Adrenal gland (tissue), 12 donors: ENCODE results near the gene DUSP11. TPM values are rescaled to one million over a fixed set of nuclear protein-coding genes. Genes with fewer than 3 reads are reported as not detected.
"Not testable (repeated sequence)": the region's sequence is repeated elsewhere in the genome, so short reads cannot be mapped to it uniquely, and the experiment has no call there.

ENCODE experiments used
- DNase-seq, 7 donors: peaks; one replicate each; pipeline ENCODE4 v3.0.0-alpha.2; 2019 to 2020
- H3K27ac ChIP-seq, 5 donors: fragments of 200-600 bp; sonication (generic) in 4 of 5; 1 replicate in 3 of 5; 2 replicates in 2 of 5; pipeline versions ENCODE4 v1.5.1 to v1.8.0; 2016 to 2020; ENCODE audit warnings: mild to moderate bottlenecking in 1 of 5
- H3K27me3 ChIP-seq: fragments of 200-600 bp; 2 replicates; pipeline ENCODE4 v1.8.0; 2021
- H3K36me3 ChIP-seq, 2 donors: fragments of 200-600 bp; replicated peaks in 1 of 2; 1 replicate in 1 of 2; 2 replicates in 1 of 2; pipeline versions ENCODE4 v1.5.1 to v1.8.0; 2018 to 2022
- H3K4me1 ChIP-seq, 2 donors: fragments of 200-600 bp; replicated peaks in 1 of 2; 1 replicate in 1 of 2; 2 replicates in 1 of 2; pipeline versions ENCODE4 v1.5.1 to v1.8.0; 2018 to 2021
- H3K4me3 ChIP-seq, 4 donors: fragments of 200-600 bp; sonication (generic) in 3 of 4; one replicate each; pipeline ENCODE4 v1.5.1; 2016 to 2018
- H3K9me3 ChIP-seq, 3 donors: fragments of 200-600 bp; sonication (generic) in 1 of 3; replicated peaks in 1 of 3; 1 replicate in 2 of 3; 2 replicates in 1 of 3; pipeline versions ENCODE4 v1.5.1 to v1.8.0; 2016 to 2021
- POLR2A ChIP-seq, 2 donors: fragments of 450-650 bp; IDR thresholded peaks; one replicate each; pipeline ENCODE4 v1.6.1; 2017; ENCODE audit warnings: antibody characterized with exemption in 2 of 2, mild to moderate bottlenecking in 2 of 2, moderate library complexity in 1 of 2
- WGBS, 4 donors: extraction: QIAGEN DNeasy Blood & Tissue Kit in 2 of 4; methylation state at CpG; one replicate each; pipeline versions ENCODE4 v1.1.5 to v1.1.7; 2013 to 2017; 5-methylcytosine and 5-hydroxymethylcytosine counted together
- intact Hi-C, 2 donors: fragments of 100-400 bp; cut with DNase I; formaldehyde crosslinking; loops; one replicate each; pipeline versions ENCODE4 v1.14.1 to v1.15.0; 2022 to 2023
- polyA plus RNA-seq, 3 donors: library from polyadenylated mRNA; stranded (reverse); fragments of 200-250 nt in 2 of 3; fragments of 350-450 nt in 1 of 3; fragmentation: Illumina TruSeq in 1 of 3; extraction: RNeasy Lipid Tissue Mini Kit (QIAGEN cat#74804) in 1 of 3; gene quantifications; one replicate each; pipeline ENCODE4 v1.2.3, GENCODE V29; 2013 to 2014
- total RNA-seq, 9 donors: library from RNA; depleted of rRNA in 4 of 9; stranded (reverse); fragments of >200 nt in 4 of 9; fragments of 120-200 nt in 1 of 9; fragmentation: NEBNext Ultra II Directional in 1 of 9; extraction: Animal tissue kit (Norgen Biotek cat#: 25700) in 1 of 9; gene quantifications; one replicate each; pipeline versions ENCODE4 v1.1.0 to v1.2.4, GENCODE V29; 2013 to 2023
- TF ChIP-seq, protein P1 (sequence below), 6 experiments: fragments of 450-650 bp in 4 of 6; fragments of 200-600 bp in 2 of 6; sonication (generic) in 1 of 6; IDR thresholded peaks; 1 replicate in 5 of 6; 2 replicates in 1 of 6; pipeline versions ENCODE4 v1.5.1 to v1.8.0; 2016 to 2021; ENCODE audit warnings: antibody characterized with exemption in 6 of 6, mild to moderate bottlenecking in 2 of 6, moderate library complexity in 1 of 6
- donor health status: healthy with polysubstance abuse.
- donor health status: Bipolar disorder and iron deficiency.
- donor health status: DM: yes; HTN: yes; CAD: no.
- donor health status: DM: no; HTN: no; CAD: no.
- donor health status: DM: no; HTN: no; CAD: no.
- donor health status: DM: yes; HTN: yes; CAD: no.

Gene DUSP11
- total and polyA plus RNA-seq, 12 donors, result 11.3 to 31.8 (median 16.8) TPM

DNA sequence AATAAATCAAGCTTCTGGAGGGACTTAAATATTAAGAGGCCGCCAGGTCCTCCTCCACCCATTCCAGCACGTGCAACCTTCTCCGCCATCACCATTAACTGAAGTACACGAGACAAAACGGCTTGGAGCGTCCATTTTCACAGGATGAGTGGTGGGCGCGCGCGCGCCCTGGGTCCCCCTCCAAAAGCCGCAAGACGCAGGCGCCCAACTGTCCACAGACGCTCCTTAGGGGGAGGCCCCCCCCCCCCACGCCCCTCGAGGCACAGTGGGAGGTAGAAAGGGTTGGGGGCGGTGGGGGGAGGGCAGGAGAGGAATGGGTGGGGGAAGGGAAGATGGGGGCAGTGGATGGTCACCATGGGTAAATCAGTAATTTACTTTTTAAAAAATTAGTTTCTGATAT is 38.4 kb upstream of the DUSP11 start:
- no peak for DNase-seq
- Histone ChIP-seq H3K4me1 (no peaks in the 10 kb centered on the region), H3K27ac (no peak overlapping the region), H3K4me3 (no peak overlapping the region), H3K36me3 (no peaks in the 10 kb centered on the region), H3K9me3 (no peaks in the 10 kb centered on the region), H3K27me3 (no peaks in the 10 kb centered on the region)
- intact Hi-C loops, result no loop called here
- TF ChIP-seq, protein P1, sequence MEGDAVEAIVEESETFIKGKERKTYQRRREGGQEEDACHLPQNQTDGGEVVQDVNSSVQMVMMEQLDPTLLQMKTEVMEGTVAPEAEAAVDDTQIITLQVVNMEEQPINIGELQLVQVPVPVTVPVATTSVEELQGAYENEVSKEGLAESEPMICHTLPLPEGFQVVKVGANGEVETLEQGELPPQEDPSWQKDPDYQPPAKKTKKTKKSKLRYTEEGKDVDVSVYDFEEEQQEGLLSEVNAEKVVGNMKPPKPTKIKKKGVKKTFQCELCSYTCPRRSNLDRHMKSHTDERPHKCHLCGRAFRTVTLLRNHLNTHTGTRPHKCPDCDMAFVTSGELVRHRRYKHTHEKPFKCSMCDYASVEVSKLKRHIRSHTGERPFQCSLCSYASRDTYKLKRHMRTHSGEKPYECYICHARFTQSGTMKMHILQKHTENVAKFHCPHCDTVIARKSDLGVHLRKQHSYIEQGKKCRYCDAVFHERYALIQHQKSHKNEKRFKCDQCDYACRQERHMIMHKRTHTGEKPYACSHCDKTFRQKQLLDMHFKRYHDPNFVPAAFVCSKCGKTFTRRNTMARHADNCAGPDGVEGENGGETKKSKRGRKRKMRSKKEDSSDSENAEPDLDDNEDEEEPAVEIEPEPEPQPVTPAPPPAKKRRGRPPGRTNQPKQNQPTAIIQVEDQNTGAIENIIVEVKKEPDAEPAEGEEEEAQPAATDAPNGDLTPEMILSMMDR (IDR thresholded peaks at IDR 0.05), result no peak
- TF ChIP-seq POLR2A (IDR thresholded peaks at IDR 0.05), result no peak
- 80 to 85% (median 84%) methylated on average over 15 to 18 of the region's 18 CpGs for WGBS, 4 donors

DNA sequence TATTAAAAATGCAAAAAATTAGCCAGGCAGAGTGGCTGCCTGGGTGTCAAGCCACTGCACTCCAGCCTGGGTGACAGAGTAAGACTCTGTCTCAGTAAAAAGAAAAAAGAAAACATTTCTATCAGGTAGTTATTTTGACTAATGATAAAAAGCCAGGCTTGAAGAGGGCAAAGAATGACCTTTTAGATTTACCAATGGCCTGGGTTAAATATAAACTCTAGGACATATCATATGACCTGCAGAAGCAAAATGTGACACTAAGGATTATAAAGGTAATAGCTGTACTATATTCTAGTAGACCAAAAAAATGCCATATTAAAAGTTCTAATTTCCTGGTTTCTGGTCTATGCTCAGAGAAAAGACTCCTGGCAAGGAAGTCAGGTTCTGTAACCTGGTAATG is 32.7 kb upstream of the DUSP11 start:
- H3K27ac ChIP-seq, result no peak overlapping the region
- TF ChIP-seq, protein P1 (IDR thresholded peaks at IDR 0.05), result no peak
- no peak for TF ChIP-seq POLR2A (IDR thresholded peaks at IDR 0.05)
- DNase-seq, result no peak
- no peak overlapping the region for H3K4me3 ChIP-seq
- H3K4me1 ChIP-seq, result no peaks in the 10 kb centered on the region
- no peaks in the 10 kb centered on the region for H3K36me3 ChIP-seq
- H3K9me3 ChIP-seq, result no peaks in the 10 kb centered on the region
- intact Hi-C loops, result no loop called here
- H3K27me3 ChIP-seq, result no peaks in the 10 kb centered on the region

DNA sequence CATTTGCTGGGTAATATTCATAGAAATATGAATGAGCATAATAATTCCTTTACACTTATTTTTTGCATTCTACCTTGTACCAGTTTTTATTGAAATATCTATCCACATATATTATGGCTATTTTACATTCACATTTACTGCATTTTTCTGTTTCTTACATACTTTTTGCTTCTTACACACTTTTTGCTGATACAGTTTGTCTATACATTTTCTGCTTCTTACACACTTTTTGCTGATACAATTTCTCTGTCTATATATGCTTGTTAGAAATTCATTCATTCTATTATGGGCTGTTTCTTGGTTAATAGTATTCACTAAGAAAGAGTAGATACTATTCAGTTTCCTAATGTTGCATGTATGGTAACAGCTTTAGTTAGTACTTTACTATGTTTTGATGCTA is 32.0 kb upstream of the DUSP11 start:
- Histone ChIP-seq H3K27me3 (no peaks in the 10 kb centered on the region), H3K9me3 (no peaks in the 10 kb centered on the region), H3K27ac (no peak overlapping the region), H3K36me3 (no peaks in the 10 kb centered on the region), H3K4me3 (no peak overlapping the region), H3K4me1 (no peaks in the 10 kb centered on the region)
- TF ChIP-seq POLR2A (IDR thresholded peaks at IDR 0.05), result no peak
- TF ChIP-seq, protein P1 (IDR thresholded peaks at IDR 0.05), result no peak
- intact Hi-C loops, result no loop called here
- no peak for DNase-seq

DNA sequence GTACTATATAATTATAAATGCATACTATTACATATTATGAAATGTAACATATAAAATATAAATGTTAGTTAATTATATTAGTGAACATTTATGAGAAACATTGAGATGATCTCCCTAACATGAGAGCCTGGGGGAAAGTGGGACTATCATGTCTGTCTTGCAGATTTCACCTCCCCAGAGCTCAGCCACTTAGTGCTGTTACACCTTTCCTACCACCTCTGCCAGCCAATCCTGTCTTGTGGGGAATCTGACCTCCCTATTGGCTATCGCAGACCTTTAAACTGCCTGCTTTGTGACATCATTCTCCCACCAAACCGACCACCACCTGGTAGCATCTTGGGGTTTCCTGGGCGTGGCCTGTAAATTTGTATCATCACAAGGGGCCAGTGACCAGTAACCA is 4.0 kb upstream of the DUSP11 start, which contains the start of gene C2orf78:
TSS of gene C2orf78 (plus strand) at position 301 of the 400 bp plus-strand sequence. CDS start 127 bp downstream, outside the sequence.
- 58 to 60% methylated on average over 2 to 3 of the region's 3 CpGs; no CpG with 5 or more reads in 2 of the 4 donors for WGBS, 4 donors
- H3K4me1 ChIP-seq, H3K9me3 ChIP-seq, H3K27ac ChIP-seq, intact Hi-C loops, DNase-seq, H3K27me3 ChIP-seq, H3K36me3 ChIP-seq, H3K4me3 ChIP-seq: not testable (repeated sequence)

DNA sequence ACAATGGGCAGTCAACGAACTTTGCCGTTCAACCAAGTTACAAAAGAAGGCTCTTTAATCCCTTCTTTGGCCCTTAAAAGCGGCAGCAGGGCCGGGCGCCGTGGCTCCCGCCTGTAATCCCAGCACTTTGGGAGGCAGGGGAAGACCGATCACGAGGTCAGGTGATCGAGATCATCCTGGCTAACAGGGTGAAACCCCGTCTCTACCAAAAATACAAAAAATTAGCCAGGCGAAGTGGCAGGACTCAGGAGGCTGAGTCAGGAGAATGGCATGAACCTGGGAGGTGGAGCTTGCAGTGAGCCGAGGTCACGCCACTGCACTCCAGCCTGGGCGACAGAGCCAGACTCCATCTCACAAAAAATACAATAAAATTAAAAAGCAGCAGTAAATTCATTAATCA is 3.5 kb upstream of the DUSP11 start:
- 64 to 80% (median 73%) methylated on average over 15 of the region's 15 CpGs for WGBS, 4 donors
- intact Hi-C loops, H3K36me3 ChIP-seq, H3K27ac ChIP-seq, H3K4me1 ChIP-seq, H3K9me3 ChIP-seq, H3K4me3 ChIP-seq, H3K27me3 ChIP-seq: not testable (repeated sequence)
- peak in 4 of 7 donors; percentile 18 to 44 (median 22) for DNase-seq
